Ectodermal cell (in vitro differentiated cells): ENCODE results near the gene ARHGAP44.
"Not testable (repeated sequence)": the region's sequence is repeated elsewhere in the genome, so short reads cannot be mapped to it uniquely, and the experiment has no call there.

Experiments
- H3K27ac ChIP-seq: 2 replicates; pipeline ENCODE4 v1.7.0; 2013; ENCODE audit warnings: mild to moderate bottlenecking, low read depth, low read length; ENCODE audit not compliant: insufficient read depth, poor library complexity, severe bottlenecking
- H3K27me3 ChIP-seq: 2 replicates; pipeline ENCODE4 v1.7.0; 2013; ENCODE audit warnings: mild to moderate bottlenecking, low read length; ENCODE audit not compliant: insufficient read depth, control insufficient read depth, poor library complexity, severe bottlenecking
- H3K36me3 ChIP-seq: one replicate; pipeline ENCODE4 v1.7.0; 2013; ENCODE audit warnings: low read length; ENCODE audit not compliant: control insufficient read depth, insufficient read depth
- H3K4me1 ChIP-seq: one replicate; pipeline ENCODE4 v1.7.0; 2013; ENCODE audit warnings: low read length; ENCODE audit not compliant: control insufficient read depth, insufficient read depth
- H3K4me3 ChIP-seq: 2 replicates; pipeline ENCODE4 v1.7.0; 2013; ENCODE audit warnings: low read depth, low read length, control low read depth; ENCODE audit not compliant: insufficient read depth
- H3K9me3 ChIP-seq: 2 replicates; pipeline ENCODE4 v1.7.0; 2013; ENCODE audit warnings: mild to moderate bottlenecking, low read length, moderate library complexity; ENCODE audit not compliant: control insufficient read depth
- WGBS, 2 experiments: methylation state at CpG; one replicate each; pipeline ENCODE4 v1.1.7; 2013; ENCODE audit warnings: missing lambda C conversion rate in 2 of 2; 5-methylcytosine and 5-hydroxymethylcytosine counted together

ARHGAP44 gene

DNA sequence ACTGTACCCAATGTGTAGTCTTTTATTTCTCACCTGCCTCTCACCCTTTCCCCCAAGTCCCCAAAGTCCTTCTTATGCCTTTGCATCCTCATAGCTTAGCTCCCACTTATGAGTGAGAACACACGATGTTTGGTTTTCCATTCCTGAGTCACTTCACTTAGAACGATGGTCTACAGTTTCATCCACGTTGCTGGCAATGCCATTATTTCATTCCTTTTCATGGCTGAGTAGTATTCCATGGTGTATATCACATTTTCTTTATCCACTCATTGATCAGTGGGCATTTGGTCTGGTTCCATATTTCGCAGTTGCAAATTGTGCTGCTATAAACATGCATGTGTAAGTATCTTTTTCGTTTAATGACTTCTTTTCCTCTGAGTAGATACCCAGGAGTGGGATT, 89.8 kb downstream of the ARHGAP44 start:
- H3K4me3 ChIP-seq, H3K4me1 ChIP-seq, H3K36me3 ChIP-seq, H3K9me3 ChIP-seq, H3K27me3 ChIP-seq, H3K27ac ChIP-seq: not testable (repeated sequence)
- WGBS, 2 experiments = 90 to 94% methylated on average over 5 of the region's 5 CpGs

DNA sequence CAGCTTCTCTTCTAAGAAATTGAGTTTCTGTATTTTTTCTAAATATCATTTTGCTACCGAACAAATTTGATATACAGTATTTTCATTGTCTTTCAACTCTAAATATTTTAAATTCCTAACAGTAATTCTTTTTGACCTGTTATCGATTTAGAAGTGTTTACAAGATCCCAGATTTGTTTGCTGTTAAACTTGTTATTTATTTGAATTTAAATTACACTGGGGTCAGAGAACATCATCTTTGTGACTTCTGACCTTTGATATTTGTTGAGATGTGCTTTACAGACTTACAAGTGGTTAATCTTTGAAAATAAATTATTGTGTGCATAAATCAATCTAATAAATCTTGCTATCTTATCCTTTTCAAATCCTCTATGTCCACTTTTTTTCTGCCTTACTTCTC, 94.2 kb downstream of the ARHGAP44 start:
- no peaks in the 10 kb centered on the region for H3K36me3 ChIP-seq
- 80 to 100% methylated on average over 1 of the region's 2 CpGs for WGBS, 2 experiments
- H3K27ac ChIP-seq = no peak overlapping the region
- H3K4me3 ChIP-seq = no peak overlapping the region
- no peaks in the 10 kb centered on the region for H3K9me3 ChIP-seq
- no peaks in the 10 kb centered on the region for H3K4me1 ChIP-seq
- no peaks in the 10 kb centered on the region for H3K27me3 ChIP-seq

- no peaks in the 10 kb centered on the region for H3K27me3 ChIP-seq
- H3K4me3 ChIP-seq = no peak overlapping the region
- H3K27ac ChIP-seq = no peak overlapping the region
- H3K4me1 ChIP-seq = no peaks in the 10 kb centered on the region
- no peaks in the 10 kb centered on the region for H3K9me3 ChIP-seq
- WGBS, 2 experiments = 98 to 100% methylated on average over 1 to 2 of the region's 2 CpGs
- no peaks in the 10 kb centered on the region for H3K36me3 ChIP-seq
These were observed 97.8 kb downstream of the ARHGAP44 start for GRCh38 chr17:12887088-12887487.

DNA sequence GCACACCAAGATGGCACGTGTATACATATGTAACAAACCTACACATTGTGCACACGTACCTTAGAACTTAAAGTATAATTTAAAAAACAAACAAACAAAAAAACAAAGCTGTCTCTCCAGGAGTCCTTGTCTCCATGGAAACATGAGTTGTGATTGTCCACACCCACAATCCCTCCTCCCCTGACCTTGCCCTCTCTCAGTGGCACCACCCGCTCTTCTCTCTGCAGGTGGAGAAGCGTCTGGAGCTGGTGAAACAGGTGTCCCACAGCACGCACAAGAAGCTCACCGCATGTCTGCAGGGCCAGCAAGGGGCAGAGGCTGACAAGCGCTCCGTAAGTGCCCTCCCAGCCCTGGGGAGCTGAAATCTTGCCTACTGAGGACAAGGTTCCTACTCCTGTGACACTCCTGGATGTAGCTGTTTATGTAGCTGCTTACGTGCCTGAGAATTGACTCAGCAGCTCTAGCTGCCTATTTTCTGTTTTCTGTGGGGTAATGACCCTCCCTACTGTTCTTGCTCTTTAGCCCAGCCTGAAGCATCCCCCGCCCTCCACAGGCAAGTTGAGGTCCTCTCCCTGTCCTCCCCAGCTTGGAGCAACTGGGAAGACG, 107.0 kb downstream of the ARHGAP44 start:
- WGBS, 2 experiments = 79 to 84% methylated on average over 11 of the region's 11 CpGs
- Histone ChIP-seq H3K9me3 (no peaks in the 10 kb centered on the region), H3K4me1 (no peaks in the 10 kb centered on the region), H3K4me3 (no peak overlapping the region), H3K36me3 (no peaks in the 10 kb centered on the region), H3K27ac (no peak overlapping the region), H3K27me3 (no peaks in the 10 kb centered on the region)

DNA sequence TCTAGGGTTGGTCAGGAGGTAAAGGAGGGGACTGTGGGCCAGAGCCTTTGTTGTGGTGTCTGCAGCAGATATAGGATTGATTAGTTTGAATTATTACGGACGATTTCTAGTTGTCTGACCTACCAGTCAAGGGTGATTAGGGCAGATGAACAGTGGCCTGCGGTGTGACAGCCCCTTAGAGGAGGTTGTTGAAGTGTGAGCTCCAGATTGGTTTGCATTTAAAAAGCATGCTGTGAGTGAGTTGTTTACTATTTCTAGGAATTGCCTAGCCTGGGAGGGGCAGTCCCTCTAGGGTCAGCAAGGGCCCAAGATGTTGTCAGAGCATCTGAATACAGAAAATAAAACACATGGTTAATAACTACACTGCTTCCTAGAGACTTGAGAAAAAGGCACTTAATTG, 108.8 kb downstream of the ARHGAP44 start:
- H3K27me3 ChIP-seq = no peaks in the 10 kb centered on the region
- no peaks in the 10 kb centered on the region for H3K9me3 ChIP-seq
- no peaks in the 10 kb centered on the region for H3K4me1 ChIP-seq
- H3K36me3 ChIP-seq = no peaks in the 10 kb centered on the region
- H3K27ac ChIP-seq = no peak overlapping the region
- H3K4me3 ChIP-seq = no peak overlapping the region
- 56 to 60% methylated on average over 3 of the region's 3 CpGs for WGBS, 2 experiments

DNA sequence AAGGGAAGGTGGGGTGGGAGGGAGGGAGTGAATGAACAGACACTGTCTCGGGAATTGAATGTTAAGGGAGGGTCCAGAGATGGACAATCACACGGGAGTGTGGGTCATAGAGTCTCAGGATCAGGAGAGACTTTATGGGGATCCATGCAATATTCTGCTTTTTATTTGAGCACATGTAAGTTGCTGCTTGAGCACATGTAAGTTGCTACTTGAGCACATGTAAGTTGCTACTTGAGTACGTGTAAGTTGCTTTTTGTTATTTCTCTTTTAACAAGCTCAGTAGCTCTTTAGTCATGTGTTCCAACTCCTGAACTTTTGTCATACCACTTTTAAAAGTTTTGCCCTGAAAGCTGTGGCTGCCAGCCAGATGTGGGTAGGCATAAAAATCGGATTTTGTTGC, 110.3 kb downstream of the ARHGAP44 start:
- 68 to 70% methylated on average over 4 of the region's 4 CpGs for WGBS, 2 experiments
- no peak overlapping the region for H3K4me3 ChIP-seq

GRCh38 chr17:12900474-12900873, 111.2 kb downstream of the ARHGAP44 start:
- no peaks in the 10 kb centered on the region for H3K27me3 ChIP-seq
- 94 to 95% methylated on average over 6 of the region's 6 CpGs for WGBS, 2 experiments

More for the DNA sequence above, 110.3 kb downstream of the ARHGAP44 start:
- Histone ChIP-seq H3K27ac (no peak overlapping the region), H3K27me3 (no peaks in the 10 kb centered on the region), H3K9me3 (no peaks in the 10 kb centered on the region), H3K36me3 (no peaks in the 10 kb centered on the region), H3K4me1 (no peaks in the 10 kb centered on the region)

GRCh38 chr17:12902046-12902445, 112.7 kb downstream of the ARHGAP44 start:
- Histone ChIP-seq H3K9me3 (no peaks in the 10 kb centered on the region), H3K4me3 (no peak overlapping the region), H3K4me1 (no peaks in the 10 kb centered on the region), H3K27me3 (no peaks in the 10 kb centered on the region), H3K36me3 (no peaks in the 10 kb centered on the region), H3K27ac (no peak overlapping the region)
- WGBS, 2 experiments = 87 to 93% methylated on average over 3 of the region's 3 CpGs

More at GRCh38 chr17:12900474-12900873, 111.2 kb downstream of the ARHGAP44 start:
- H3K36me3 ChIP-seq = no peaks in the 10 kb centered on the region
- H3K27ac ChIP-seq = no peak overlapping the region
- H3K9me3 ChIP-seq = no peaks in the 10 kb centered on the region
- no peaks in the 10 kb centered on the region for H3K4me1 ChIP-seq
- no peak overlapping the region for H3K4me3 ChIP-seq

DNA sequence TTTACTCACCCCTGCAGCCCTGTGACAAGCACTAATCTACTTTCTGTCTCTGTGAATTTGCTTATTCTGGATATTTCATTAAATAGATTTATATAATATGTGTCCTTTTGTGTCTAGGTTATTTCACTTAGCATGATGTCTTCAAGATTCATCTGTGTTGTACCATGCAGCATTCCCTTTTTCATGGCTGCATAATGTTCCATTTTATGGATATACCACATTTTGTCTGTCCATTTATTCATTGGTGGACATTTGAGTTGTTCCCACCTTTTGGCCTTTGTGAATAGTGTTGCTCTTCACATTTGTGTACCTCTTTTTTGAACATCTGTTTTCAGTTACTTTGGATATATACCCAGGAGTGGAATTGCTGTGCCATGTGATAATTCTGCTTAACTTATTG, 118.2 kb downstream of the ARHGAP44 start:
- Histone ChIP-seq H3K9me3 (no peaks in the 10 kb centered on the region), H3K27me3 (no peaks in the 10 kb centered on the region), H3K27ac (no peak overlapping the region), H3K36me3 (no peaks in the 10 kb centered on the region), H3K4me1 (no peaks in the 10 kb centered on the region), H3K4me3 (no peak overlapping the region)

GRCh38 chr17:12909046-12909445, 119.7 kb downstream of the ARHGAP44 start:
- H3K27ac ChIP-seq = no peak overlapping the region
- no peaks in the 10 kb centered on the region for H3K4me1 ChIP-seq
- H3K36me3 ChIP-seq = no peaks in the 10 kb centered on the region
- WGBS, 2 experiments = 89 to 95% methylated on average over 4 of the region's 5 CpGs
- H3K27me3 ChIP-seq = no peaks in the 10 kb centered on the region
- no peaks in the 10 kb centered on the region for H3K9me3 ChIP-seq
- H3K4me3 ChIP-seq = no peak overlapping the region

DNA sequence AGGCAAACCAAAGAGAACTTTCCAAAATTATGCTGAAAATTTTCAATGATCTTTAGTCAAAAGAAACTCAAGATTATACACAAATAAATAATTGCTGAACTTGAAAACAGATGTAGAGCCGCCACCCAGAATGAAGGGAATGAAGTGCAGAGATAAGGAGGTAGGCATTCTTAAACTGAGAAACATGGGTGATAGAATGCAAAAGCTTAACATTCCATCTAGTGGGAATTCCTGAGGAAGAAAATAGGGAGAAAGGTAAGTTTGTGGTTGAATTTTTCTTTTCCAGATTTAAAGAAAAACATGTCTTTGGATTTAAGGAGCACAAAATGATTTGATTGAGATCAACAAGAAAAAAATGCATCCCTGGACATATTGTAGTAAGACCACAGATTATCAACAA, 120.2 kb downstream of the ARHGAP44 start:
- H3K4me1 ChIP-seq = no peaks in the 10 kb centered on the region
- no peaks in the 10 kb centered on the region for H3K27me3 ChIP-seq
- H3K27ac ChIP-seq = no peak overlapping the region
- 92 to 96% methylated on average over 1 of the region's 1 CpG for WGBS, 2 experiments
- H3K36me3 ChIP-seq = no peaks in the 10 kb centered on the region
- no peaks in the 10 kb centered on the region for H3K9me3 ChIP-seq
- H3K4me3 ChIP-seq = no peak overlapping the region
